ENCODE measurements around the gene HMGCS2.

Gene HMGCS2

DNA sequence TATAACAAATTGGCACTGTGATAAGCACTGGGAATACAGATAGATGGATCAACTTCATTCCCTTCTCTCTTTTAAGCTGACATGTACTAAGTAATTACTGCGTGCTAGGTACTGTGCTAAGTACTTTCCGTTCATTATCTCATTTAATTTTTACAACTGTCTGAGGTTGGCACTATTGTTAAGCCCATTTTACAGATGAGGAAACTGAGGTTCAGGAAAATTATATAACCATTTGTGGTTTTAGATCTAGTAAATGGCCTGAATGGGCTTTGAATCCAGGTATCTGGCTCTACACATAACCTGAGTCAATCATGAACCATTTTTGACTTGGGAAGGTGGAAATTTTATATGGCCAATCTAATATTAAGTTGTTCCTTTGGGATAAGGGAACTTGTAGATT, 3.6 kb upstream of the HMGCS2 start:
- TF ChIP-seq, protein P1, sequence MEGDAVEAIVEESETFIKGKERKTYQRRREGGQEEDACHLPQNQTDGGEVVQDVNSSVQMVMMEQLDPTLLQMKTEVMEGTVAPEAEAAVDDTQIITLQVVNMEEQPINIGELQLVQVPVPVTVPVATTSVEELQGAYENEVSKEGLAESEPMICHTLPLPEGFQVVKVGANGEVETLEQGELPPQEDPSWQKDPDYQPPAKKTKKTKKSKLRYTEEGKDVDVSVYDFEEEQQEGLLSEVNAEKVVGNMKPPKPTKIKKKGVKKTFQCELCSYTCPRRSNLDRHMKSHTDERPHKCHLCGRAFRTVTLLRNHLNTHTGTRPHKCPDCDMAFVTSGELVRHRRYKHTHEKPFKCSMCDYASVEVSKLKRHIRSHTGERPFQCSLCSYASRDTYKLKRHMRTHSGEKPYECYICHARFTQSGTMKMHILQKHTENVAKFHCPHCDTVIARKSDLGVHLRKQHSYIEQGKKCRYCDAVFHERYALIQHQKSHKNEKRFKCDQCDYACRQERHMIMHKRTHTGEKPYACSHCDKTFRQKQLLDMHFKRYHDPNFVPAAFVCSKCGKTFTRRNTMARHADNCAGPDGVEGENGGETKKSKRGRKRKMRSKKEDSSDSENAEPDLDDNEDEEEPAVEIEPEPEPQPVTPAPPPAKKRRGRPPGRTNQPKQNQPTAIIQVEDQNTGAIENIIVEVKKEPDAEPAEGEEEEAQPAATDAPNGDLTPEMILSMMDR (IDR thresholded peaks at IDR 0.05; ENCODE audit: low read length) = no peak
- TF ChIP-seq EZH2 (IDR thresholded peaks at IDR 0.05; ENCODE audit: borderline replicate concordance, low read length) = no peak
- Histone ChIP-seq H3K79me2 (ENCODE audit: insufficient read depth, low read length) (no peaks in the 10 kb centered on the region), H3K27ac (ENCODE audit: low read depth, low read length, poor library complexity, severe bottlenecking) (no peak overlapping the region), H3K4me2 (ENCODE audit: low read length) (no peak overlapping the region), H3K4me3 (ENCODE audit: low read depth, low read length, poor library complexity, severe bottlenecking) (no peak overlapping the region), H3K9me2 (ENCODE audit: low read depth, low read length) (no peaks in the 10 kb centered on the region), H3K9me3 (ENCODE audit: low read length) (no peaks in the 10 kb centered on the region), H3K4me1 (ENCODE audit: insufficient read depth, low read length, severe bottlenecking) (no peaks in the 10 kb centered on the region), H3F3A (ENCODE audit: insufficient read depth, low read length) (no peaks in the 10 kb centered on the region), H3K36me3 (ENCODE audit: insufficient read depth, low read length) (no peaks in the 10 kb centered on the region), H2AFZ (ENCODE audit: low read length) (no peak overlapping the region), H3K9ac (ENCODE audit: low read length) (no peak overlapping the region), H4K20me1 (ENCODE audit: insufficient read depth, low read length) (no peaks in the 10 kb centered on the region), H3K27me3 (ENCODE audit: insufficient read depth, low read length) (0 out of 2 replicates have a peak, but pooled peaks cover 5% of the 10 kb centered on the region)

DNA sequence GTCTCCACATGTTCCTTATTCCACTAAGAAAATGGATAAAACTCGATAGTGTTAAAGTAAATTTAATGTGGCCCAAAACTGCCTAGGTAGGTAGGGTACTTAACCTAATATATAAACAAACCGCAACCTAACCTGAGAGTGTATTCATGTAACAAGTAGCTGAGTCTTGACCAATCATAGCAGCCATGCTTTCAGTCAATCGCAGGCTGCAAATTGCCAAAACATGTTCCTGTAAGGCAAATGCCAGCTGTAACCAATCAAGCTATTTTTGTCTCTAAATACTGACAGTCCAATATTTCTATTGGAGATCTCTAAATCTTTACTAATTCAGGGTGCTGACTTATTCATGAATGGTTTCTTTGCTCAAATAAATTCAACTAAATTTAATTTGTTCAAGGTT, 3.1 kb upstream of the HMGCS2 start:
- H3K27ac ChIP-seq (ENCODE audit: low read depth, low read length, poor library complexity, severe bottlenecking) = no peak overlapping the region
- no peaks in the 10 kb centered on the region for H3K79me2 ChIP-seq (ENCODE audit: insufficient read depth, low read length)
- H3K4me1 ChIP-seq (ENCODE audit: insufficient read depth, low read length, severe bottlenecking) = no peaks in the 10 kb centered on the region
- H3K4me3 ChIP-seq (ENCODE audit: low read depth, low read length, poor library complexity, severe bottlenecking) = no peak overlapping the region
- no peak for TF ChIP-seq EZH2 (IDR thresholded peaks at IDR 0.05; ENCODE audit: borderline replicate concordance, low read length)
- TF ChIP-seq, protein P1 (IDR thresholded peaks at IDR 0.05; ENCODE audit: low read length) = no peak
- no peak overlapping the region for H3K4me2 ChIP-seq (ENCODE audit: low read length)
- 0 out of 2 replicates have a peak, but pooled peaks cover 5% of the 10 kb centered on the region for H3K27me3 ChIP-seq (ENCODE audit: insufficient read depth, low read length)
- no peaks in the 10 kb centered on the region for H3K9me3 ChIP-seq (ENCODE audit: low read length)
- no peaks in the 10 kb centered on the region for H3K36me3 ChIP-seq (ENCODE audit: insufficient read depth, low read length)
- no peaks in the 10 kb centered on the region for H3K9me2 ChIP-seq (ENCODE audit: low read depth, low read length)
- no peak overlapping the region for H2AFZ ChIP-seq (ENCODE audit: low read length)
- no peaks in the 10 kb centered on the region for H4K20me1 ChIP-seq (ENCODE audit: insufficient read depth, low read length)
- no peak overlapping the region for H3K9ac ChIP-seq (ENCODE audit: low read length)
- no peaks in the 10 kb centered on the region for H3F3A ChIP-seq (ENCODE audit: insufficient read depth, low read length)

DNA sequence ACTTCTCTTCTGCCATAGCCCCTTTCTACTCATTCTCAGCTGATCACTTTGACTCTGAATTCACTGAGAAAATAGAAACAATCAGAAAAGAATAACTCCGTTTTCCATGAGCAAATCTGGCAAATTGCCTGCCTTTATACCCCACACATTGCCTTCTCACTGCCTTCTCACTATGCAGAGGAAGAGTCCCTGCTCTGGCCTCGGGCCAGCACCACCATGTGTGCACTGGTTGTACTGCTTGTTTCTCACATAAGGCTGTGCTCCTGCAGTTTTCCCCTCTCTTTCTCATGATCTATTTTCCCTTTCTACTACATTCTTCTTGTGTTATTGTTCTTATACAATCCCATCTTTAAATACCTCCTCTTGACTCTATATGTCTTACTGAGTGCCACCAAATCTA, 2.3 kb upstream of the HMGCS2 start:
- TF ChIP-seq EZH2 (IDR thresholded peaks at IDR 0.05; ENCODE audit: borderline replicate concordance, low read length) = no peak
- TF ChIP-seq, protein P1 (IDR thresholded peaks at IDR 0.05; ENCODE audit: low read length) = no peak
- Histone ChIP-seq H2AFZ (ENCODE audit: low read length) (no peak overlapping the region), H3K36me3 (ENCODE audit: insufficient read depth, low read length) (no peaks in the 10 kb centered on the region), H3K4me1 (ENCODE audit: insufficient read depth, low read length, severe bottlenecking) (no peaks in the 10 kb centered on the region), H3K27ac (ENCODE audit: low read depth, low read length, poor library complexity, severe bottlenecking) (no peak overlapping the region), H3K27me3 (ENCODE audit: insufficient read depth, low read length) (0 out of 2 replicates have a peak, but pooled peaks cover 5% of the 10 kb centered on the region), H3K4me3 (ENCODE audit: low read depth, low read length, poor library complexity, severe bottlenecking) (no peak overlapping the region), H3K9me3 (ENCODE audit: low read length) (no peaks in the 10 kb centered on the region), H3F3A (ENCODE audit: insufficient read depth, low read length) (no peaks in the 10 kb centered on the region), H3K79me2 (ENCODE audit: insufficient read depth, low read length) (no peaks in the 10 kb centered on the region), H3K4me2 (ENCODE audit: low read length) (no peak overlapping the region), H4K20me1 (ENCODE audit: insufficient read depth, low read length) (no peaks in the 10 kb centered on the region), H3K9ac (ENCODE audit: low read length) (no peak overlapping the region), H3K9me2 (ENCODE audit: low read depth, low read length) (no peaks in the 10 kb centered on the region)

Data from OCI-LY1 (cell line).